Activated CD8-positive, alpha-beta memory T cell treated with anti-CD3 and anti-CD28 coated beads for 4 hours (primary cell): Measurements from ENCODE around the gene NRF1.
"Not testable (repeated sequence)": the region's sequence is repeated elsewhere in the genome, so short reads cannot be mapped to it uniquely, and the experiment has no call there.

ENCODE experiments used
- DNase-seq, 2 donors: peaks; one replicate each; pipeline ENCODE4 v3.0.0-alpha.2; 2020; ENCODE audit warnings: low read depth in 2 of 2

NRF1 gene

DNA sequence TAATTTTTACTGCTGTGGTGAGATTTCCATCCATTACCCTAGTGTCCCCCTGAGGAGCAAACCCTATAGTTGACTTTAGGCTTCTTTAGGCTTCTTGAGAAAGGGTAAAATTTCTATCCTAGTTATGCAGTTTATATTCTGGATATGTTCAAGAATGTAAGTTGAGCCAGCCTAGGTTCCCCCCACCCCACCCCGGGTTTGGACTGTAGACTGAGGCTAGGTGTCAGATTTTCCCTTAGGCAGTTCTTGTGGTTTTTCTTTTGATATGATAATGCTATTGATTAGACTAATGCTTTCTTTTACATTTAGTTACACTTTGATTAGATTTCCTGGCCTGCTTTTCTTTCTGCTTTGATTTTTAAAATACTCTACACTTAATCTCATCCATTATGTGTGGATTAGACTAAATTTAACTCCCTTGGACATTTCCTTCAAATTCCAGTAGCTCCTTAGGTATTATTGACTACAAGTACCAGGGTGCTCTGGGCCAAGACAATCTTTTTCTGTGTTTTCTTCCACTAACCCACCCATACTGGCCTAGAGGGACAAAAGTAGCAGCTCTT, 37.7 kb downstream of the NRF1 start:
- DNase-seq = no peak

DNA sequence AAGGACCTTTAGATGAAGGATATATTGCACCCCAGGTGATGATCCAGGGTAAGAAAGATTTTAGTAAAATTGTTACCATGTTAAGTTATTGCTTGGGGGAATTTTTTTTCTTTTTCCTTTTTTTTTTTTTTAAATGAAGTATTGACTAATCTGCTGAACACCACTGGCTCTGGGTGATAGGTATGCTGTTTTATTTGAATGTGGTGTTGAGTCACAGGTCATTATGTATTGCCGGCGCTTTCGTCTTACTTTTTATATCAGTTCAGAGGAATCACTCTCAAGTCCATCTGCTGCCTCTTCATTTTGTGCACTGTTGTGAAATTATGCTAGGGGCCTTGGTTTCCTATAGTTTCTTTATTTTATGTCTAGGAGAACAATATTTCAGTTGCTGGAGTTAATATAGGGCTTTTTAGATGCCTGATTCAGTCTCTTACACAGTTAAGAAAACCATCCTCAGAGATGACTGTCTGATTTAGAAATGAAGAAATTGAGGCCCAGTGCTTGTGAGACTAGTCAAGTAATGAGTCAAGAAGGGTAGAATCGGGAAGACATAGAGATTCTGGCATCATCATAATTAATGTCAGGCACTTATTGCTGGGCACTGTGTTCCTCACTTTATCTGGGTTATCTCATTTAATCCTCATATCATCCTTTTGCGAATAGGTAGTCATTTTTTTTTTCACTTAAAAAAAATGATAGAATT, 38.7 kb downstream of the NRF1 start:
- DNase-seq = no peak

DNA sequence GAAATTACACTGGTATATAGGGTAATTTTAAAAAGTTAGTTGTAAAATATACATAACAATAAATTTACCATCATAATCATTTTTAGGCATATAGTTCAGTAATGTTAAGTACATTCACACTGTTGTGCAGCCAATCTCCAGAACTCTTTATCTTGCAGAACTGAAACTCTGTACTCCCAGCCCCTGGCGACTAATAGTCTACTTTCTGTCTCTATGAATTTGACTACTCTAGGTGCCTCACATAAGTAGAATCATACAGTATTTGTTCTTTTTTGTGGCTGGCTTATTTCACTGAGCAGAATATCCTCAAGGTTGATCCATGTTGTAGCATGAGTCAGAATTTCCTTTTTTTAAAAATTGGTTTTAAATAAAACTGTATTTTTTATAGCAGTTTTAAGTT, 41.4 kb downstream of the NRF1 start:
- DNase-seq = no peak

DNA sequence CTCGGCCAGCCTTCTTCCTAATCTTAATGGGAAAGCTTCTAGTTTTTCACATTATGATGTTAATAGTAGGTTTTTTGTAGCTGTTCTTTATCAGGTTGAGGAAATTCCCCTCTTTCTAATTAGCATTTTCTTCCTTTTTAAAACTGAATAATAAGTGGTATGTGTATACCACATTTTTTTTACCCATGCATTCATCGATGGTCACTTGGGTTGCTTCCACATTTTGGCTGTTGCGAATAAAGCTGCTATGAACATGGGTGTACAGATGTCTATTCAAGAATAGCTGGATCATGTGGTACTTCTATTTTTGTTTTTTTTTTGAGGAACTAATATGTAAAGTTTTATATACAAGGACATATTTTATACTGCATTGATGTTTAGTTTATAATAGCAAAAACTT, 44.3 kb downstream of the NRF1 start:
- no peak for DNase-seq

DNA sequence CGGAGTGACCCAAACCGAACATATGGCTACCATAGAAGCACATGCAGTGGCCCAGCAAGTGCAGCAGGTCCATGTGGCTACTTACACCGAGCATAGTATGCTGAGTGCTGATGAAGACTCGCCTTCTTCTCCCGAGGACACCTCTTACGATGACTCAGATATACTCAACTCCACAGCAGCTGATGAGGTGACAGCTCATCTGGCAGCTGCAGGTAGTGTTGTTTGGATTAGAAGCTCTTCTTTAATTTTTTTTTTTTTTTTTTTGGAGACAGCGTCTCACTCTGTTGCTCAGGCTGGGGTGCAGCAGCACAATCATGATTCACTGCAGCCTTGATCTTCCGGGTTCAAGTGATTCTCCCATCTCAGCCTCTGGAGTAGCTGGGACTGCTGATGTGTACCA, 45.8 kb downstream of the NRF1 start:
- DNase-seq = no peak

DNA sequence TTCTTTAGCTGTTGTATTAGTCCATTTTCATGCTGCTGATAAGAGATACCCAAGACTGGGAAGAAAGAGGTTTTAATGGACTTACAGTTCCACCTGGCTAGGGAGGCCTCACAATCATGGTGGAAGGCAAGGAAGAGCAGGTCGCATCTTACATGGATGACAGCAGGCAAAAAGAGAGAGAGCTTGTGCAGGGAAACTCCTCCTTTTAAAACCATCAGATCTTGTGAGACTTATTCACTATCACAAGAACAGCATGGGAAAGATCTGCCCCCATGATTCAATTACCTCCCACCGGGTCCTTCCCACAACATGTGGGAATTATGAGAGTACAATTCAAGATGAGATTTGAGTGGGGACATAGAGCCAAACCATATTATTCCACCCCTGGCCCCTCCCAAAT, 48.4 kb downstream of the NRF1 start:
- not testable (repeated sequence) for DNase-seq

DNA sequence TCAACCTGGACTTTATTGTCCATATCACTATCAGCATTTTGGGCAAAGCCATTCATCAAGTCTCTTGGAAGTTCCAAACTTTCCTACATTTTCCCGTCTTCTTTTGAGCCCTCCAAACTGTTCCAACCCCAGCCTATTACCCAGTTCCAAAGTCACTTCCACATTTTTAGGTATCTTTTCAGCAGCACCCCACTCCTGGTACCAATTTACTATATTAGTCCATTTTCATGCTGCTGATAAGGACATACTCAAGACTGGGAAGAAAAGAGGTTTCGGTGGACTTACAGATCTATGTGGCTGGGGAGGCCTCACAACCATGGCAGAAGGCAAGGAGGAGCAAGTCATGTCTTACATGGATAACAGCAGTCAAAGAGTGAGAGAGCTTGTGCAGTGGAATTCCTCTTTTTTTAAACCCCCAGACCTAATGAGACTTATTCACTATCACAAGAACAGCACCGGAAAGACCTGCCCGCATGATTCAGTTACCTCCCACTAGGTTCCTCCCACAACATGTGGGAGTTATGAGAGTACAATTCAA, 50.2 kb downstream of the NRF1 start:
- DNase-seq = no peak

DNA sequence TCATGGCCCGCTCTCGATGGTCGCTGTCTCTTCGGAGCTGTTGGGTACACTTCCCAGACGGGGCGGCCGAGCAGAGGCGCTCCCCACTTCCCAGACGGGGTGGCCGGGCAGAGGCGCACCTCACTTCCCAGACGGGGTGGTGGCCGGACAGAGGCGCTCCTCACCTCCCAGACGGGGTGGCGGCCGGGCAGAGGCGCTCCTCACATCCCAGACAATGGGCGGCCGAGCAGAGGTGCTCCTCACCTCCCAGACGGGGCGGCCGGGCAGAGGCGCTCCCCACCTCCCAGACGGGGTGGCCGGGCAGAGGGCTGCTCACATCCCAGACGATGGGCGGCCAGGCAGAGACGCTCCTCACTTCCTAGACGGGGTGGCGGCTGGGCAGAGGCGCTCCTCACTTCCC, 51.7 kb downstream of the NRF1 start:
- DNase-seq = not testable (repeated sequence)

DNA sequence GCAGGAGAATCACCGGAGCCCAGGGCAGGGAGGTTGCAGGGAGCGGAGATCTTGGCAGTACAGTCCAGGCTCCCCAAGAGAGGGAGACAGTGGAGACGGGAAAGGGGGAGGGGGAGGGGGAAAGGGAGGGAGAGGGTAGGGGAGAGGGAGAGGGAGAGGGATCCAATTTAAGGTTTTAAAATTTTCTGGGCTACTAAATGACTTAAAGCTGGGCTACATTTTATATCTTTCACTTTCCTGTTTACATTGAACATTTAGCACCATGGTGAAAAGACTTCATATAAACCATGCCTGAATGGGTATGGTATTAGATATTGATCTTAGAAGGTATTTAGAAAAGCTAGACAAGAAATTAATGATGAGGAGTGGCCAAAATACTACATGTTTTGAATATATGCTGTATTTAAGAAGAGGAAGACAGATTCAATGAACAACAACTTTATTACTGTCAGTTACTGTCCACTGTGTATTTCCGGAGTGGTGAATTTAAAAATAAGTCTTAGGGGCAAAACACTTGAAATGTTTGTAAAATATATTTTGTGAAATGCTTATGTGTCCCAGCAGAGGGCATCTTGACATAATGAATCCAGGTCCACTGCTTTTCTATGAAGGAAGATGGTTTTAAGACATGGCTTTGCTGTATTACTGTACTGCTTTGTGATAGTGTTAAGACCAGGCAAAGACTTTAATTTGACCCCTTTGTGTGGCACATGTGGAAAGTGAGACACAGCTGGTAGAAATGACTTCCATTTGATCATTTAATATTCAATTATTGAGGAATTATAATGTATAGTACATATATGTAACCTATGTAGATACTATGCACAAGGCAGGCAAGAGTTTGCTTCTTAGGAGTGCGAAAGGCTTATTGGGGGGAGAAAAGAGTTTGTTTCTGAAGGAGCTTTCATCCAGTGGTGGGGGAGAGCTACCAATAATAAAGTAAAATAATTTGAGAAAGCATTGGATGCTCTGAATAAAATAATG, 52.8 kb downstream of the NRF1 start:
- no peak for DNase-seq

DNA sequence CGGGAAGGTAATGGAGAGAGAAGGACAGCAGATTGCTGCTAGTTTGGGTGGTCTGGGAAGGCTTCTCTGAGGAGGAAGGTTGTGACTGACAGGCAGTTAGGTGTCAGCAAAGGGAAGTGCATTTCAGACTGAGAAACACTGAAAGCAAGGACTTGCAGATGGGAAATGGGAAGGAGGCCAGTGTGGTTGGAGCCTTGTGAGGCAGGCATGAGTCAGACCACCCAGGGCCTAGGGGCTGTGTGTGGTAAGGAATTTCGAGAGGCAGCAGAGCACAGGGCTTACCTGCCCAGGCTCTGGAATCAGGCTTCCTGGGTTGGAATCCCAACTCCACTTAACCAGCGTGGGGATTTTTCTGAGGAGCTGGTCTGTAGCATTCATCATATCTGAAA, 53.5 kb downstream of the NRF1 start:
- no peak for DNase-seq

DNA sequence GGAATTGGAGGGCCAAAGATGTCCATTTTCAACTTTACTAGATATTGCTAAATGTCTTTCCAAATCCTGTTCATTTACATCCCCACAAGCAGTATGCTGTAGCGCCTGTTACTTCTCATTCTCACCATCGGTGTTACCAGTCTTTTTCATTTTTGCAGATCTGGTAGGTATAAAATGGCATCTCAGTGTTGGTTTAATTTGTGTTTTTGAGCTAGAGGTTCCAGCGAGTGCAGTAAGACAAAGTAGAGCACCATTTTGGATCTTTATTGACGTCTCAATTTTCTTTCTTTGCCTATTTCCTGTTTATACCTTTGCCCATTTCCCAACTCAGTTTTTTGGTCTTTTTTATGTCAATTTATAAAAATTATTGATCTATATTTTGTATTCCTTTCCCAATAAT, 55.6 kb downstream of the NRF1 start:
- no peak for DNase-seq

DNA sequence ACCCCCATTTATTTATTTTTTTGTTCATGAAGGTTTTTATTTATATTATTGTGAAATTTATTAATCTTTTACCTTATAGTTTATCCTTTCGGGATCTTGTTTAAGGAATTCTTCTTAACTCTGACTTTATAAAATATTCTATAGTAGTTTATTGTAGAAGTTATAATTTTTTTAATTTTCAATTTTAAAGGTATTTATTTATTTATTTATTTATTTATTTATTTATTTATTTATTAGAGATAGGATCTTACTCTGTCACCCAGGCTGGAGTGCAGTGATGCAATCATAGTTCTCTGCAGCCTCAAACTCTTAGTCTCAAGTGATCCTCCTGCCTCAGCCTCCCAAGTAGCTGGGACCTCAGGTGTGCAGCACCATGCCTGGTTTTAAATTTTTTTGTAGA, 56.0 kb downstream of the NRF1 start:
- no peak for DNase-seq

DNA sequence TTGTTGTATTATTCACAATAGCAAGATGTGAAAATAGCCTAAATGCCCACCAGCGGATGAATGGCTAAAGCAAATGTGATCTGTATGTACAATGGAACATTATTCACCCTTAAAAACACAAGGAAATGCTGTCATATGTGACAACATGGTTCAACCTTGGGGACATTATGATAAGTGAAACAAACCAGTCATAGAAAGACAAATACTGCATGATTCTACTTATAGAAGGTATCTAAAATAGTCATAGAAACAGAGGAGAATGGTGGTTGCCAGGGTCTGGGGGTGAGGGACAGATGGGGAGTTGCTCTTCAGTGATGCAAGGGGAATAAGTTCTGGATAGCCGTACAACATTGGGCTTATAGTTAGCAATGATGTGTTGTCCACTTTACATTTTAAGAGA, 58.4 kb downstream of the NRF1 start:
- no peak for DNase-seq

DNA sequence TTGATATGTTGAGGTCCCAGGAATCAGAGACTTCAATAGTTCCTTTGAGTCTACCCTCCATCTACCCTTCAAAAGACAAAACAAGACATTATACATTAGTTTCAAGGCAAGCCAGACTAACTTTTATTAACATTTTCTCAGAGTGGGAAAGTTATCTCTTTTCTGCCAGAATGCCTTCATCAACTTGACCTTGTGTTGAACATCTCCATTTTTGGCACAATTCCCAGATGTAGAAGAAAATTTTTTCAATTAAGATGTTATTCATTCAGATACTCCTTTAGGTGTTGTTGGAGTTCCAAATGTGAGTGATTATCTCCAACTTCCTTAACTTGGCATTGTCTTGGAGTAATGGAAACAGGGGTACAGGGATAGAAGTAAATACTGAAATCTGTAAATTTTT, 59.1 kb downstream of the NRF1 start:
- no peak for DNase-seq

DNA sequence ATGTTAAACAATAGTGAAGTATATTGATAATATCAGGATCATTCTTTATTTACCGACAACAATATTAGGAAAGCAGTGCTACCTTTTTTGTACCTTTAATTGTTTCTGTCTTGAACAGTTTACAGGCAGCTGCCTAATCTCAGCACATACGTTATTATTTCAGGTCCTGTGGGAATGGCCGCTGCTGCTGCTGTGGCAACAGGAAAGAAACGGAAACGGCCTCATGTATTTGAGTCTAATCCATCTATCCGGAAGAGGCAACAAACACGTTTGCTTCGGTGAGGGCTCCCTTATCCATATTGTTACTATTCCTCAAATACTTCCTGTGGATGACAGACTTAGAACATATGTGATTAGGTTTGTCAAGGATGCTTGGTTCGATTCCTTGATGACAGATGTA, 59.7 kb downstream of the NRF1 start:
- DNase-seq = no peak

DNA sequence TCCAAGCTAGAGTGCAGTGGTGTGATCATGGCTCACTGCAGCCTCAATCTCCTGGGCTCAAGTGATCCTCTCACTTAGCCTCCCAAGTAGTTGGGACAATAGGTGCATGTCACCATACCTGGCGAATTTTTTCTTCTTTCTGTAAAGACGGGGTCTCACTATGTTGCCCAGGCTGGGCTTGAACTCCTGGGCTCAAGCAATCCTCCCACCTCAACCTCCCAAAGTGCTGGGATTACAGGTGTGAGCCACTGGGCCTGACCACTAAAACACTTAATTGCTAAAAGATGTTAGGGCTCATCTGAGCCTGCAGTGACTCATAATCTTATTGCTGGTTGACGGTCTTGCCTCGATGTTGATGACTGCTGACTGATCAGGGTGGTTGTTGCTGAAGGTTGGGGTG, 63.0 kb downstream of the NRF1 start:
- not testable (repeated sequence) for DNase-seq

DNA sequence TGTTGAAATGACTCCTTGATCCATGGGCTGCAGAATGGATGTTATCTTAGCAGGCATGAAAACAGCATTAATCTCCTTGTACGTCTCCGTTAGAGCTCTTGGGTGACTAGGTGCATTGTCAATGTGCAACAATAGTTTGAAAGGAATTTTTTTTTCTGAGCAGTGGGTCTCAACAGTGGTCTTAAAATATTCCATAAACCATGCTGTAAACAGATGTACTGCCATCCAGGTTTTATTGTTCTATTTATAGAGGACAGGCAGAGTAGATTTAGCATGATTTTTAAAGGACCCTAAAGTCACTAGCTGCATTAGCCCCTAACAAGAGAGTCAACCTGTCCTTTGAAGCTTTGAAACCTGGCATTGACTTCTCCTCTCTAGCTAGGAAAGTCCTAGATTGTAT, 64.0 kb downstream of the NRF1 start:
- DNase-seq = no peak

DNA sequence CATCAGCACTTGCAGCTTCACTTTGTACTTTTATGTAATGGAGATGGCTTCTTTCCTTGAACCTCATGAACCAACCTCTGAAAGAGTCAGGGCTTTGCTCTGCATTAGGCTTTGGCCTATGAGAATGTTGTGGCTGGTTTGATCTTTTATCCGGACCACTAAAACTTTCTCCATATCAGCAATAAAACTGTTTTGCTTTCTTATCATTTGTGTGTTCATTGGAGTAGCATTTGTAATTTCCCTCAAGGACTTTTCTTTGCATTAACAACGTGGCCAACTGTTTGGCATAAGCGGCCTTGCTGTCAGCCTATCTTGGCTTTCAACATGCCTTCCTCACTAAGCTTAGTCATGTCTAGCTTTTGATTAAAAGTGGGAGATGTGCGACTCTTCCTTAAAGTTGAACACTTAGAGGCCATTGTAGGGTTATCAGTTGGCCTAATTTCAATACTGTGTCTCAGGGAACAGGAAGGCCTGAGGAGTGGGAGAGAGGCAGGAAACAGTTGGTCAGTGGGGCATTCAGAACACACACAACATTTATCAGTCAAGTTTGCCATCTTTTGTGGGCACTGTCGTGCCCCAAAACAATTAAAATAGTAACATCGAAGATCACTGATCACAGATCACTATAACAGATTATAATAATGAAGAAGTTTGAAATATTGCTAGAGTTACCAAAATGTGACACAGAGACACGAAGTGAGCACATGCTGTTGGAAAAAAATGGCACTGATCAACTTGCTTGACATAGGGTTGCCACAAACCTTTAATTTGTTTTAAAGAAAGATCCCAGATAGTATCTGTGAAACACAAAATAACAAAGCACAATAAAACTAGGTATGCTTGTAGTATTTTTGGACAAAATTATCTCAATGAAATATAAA, 64.7 kb downstream of the NRF1 start:
- DNase-seq = no peak

DNA sequence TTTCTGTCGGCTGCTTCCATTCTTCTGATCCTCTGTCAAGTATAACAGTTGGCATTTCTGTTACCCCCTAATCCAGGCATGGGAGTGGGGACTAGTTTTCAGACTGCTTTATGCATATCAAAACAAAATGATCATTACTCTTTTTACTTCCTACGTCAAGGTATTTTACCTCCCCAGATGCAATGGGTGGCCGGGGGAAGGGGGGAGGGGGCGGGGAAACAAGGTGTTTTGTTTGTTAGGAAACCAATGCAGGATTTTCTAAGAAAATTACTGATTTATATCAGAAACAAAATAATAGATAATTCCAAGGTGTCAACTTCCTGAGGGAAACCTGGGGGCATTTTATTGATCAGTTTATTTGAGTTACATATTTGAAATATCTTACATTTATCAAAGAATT, 66.3 kb downstream of the NRF1 start:
- DNase-seq = no peak

DNA sequence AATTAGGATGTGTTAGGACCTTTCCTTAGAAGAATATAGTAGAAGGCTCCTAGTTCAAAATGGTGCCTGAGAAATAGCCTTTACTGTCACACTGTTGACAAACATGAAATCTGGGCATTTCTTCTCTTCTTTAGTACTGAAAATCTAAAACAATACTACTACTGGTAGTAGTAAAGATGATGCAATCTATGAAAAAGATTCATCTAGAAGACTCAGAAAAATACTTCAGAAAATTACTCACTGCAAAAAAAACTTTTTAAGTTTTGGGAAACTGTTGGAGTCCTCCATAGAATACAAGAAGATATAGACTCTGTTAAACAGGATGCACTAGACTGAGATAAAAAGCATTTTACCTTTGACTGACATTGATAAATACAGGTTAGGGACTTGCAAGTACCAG, 67.1 kb downstream of the NRF1 start:
- DNase-seq = no peak

DNA sequence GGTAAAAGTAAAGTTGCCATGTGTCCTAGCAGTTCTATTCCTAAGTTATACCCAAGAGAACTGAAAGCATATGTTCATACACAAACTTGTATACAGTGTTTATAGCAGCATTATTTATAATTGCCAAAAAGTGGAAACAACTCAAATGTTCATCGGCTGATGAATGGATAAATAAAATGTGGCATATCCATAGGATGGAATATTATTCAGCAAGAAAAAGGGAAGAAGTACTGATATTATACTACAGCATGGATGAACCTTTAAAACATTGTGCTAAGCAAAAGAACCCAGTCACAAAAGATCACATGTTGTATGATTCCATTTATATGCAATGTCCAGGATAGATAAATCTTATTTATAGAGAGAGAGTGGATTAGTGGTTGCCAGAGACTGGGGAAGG, 68.9 kb downstream of the NRF1 start:
- DNase-seq = no peak

DNA sequence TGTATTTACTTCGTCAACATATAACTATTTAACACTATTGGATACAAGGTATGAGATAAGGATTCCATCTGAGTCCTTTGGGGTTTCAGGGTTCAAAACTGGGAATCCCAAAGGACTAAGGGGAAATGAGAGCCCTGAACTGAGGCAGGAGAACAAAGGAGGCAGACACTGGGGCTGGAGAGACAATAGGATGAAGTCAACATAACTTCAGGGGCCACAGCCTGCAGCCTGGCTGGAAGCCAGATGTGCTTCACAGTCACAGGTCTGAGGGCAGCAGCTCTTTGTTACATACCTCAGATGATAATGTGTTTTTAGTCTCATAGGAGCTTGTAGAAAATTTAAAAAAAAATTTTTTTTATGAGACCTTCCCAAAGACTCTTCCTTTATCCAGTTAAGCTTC, 73.3 kb downstream of the NRF1 start:
- DNase-seq = no peak
